Measurements from ENCODE around the gene GPX4.

DNA sequence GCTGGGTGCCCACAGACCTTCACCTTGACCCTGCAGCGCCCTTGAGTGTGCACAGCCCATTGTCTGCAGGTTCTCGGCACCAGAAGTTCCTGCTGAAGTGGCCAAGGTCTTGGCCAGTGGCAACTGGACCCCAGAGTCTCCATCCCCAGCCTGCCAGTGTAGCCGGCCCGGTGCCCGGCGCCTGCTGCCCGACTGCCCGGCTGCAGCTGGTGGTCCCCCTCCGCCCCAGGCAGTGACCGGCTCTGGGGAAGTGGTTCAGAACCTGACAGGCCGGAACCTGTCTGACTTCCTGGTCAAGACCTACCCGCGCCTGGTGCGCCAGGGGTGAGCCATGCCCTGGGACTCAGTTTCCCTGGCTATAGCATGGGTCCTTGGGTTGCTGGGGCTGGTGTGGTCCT lies 48.8 kb upstream of the GPX4 start:
- TF ChIP-seq, protein P1, sequence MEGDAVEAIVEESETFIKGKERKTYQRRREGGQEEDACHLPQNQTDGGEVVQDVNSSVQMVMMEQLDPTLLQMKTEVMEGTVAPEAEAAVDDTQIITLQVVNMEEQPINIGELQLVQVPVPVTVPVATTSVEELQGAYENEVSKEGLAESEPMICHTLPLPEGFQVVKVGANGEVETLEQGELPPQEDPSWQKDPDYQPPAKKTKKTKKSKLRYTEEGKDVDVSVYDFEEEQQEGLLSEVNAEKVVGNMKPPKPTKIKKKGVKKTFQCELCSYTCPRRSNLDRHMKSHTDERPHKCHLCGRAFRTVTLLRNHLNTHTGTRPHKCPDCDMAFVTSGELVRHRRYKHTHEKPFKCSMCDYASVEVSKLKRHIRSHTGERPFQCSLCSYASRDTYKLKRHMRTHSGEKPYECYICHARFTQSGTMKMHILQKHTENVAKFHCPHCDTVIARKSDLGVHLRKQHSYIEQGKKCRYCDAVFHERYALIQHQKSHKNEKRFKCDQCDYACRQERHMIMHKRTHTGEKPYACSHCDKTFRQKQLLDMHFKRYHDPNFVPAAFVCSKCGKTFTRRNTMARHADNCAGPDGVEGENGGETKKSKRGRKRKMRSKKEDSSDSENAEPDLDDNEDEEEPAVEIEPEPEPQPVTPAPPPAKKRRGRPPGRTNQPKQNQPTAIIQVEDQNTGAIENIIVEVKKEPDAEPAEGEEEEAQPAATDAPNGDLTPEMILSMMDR (IDR thresholded peaks at IDR 0.05): no peak
- no peak for TF ChIP-seq NRF1 (IDR thresholded peaks at IDR 0.05; ENCODE audit: low read depth, low read length)
- TF ChIP-seq, protein P2, sequence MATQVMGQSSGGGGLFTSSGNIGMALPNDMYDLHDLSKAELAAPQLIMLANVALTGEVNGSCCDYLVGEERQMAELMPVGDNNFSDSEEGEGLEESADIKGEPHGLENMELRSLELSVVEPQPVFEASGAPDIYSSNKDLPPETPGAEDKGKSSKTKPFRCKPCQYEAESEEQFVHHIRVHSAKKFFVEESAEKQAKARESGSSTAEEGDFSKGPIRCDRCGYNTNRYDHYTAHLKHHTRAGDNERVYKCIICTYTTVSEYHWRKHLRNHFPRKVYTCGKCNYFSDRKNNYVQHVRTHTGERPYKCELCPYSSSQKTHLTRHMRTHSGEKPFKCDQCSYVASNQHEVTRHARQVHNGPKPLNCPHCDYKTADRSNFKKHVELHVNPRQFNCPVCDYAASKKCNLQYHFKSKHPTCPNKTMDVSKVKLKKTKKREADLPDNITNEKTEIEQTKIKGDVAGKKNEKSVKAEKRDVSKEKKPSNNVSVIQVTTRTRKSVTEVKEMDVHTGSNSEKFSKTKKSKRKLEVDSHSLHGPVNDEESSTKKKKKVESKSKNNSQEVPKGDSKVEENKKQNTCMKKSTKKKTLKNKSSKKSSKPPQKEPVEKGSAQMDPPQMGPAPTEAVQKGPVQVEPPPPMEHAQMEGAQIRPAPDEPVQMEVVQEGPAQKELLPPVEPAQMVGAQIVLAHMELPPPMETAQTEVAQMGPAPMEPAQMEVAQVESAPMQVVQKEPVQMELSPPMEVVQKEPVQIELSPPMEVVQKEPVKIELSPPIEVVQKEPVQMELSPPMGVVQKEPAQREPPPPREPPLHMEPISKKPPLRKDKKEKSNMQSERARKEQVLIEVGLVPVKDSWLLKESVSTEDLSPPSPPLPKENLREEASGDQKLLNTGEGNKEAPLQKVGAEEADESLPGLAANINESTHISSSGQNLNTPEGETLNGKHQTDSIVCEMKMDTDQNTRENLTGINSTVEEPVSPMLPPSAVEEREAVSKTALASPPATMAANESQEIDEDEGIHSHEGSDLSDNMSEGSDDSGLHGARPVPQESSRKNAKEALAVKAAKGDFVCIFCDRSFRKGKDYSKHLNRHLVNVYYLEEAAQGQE (IDR thresholded peaks at IDR 0.05; ENCODE audit: low read depth, low read length): no peak
